Measurements from ENCODE around the gene TEDC2.
"Not testable (repeated sequence)": the region's sequence is repeated elsewhere in the genome, so short reads cannot be mapped to it uniquely, and the experiment has no call there.

Gene TEDC2

GRCh38 chr16:2438121-2438520 lies 21.8 kb upstream of the TEDC2 start:
- no peak for DNase-seq

GRCh38 chr16:2439598-2439997 lies 20.3 kb upstream of the TEDC2 start:
- DNase-seq, result no peak

GRCh38 chr16:2441143-2441804 lies 18.6 kb upstream of the TEDC2 start:
- not testable (repeated sequence) for DNase-seq

GRCh38 chr16:2443555-2443954 lies 16.4 kb upstream of the TEDC2 start:
- no peak for DNase-seq

- DNase-seq, result no peak
Measured at GRCh38 chr16:2447920-2448583, 11.9 kb upstream of the TEDC2 start.

GRCh38 chr16:2449118-2449517 lies 10.8 kb upstream of the TEDC2 start:
- DNase-seq, result no peak

- no peak for DNase-seq
Measured at GRCh38 chr16:2450535-2450934, 9.4 kb upstream of the TEDC2 start.

- DNase-seq, result no peak
Measured at GRCh38 chr16:2450975-2451381, 8.9 kb upstream of the TEDC2 start.

- DNase-seq, result no peak
Measured at GRCh38 chr16:2451851-2452320, 8.0 kb upstream of the TEDC2 start.

GRCh38 chr16:2452650-2453049 lies 7.3 kb upstream of the TEDC2 start:
- no peak for DNase-seq

- no peak for DNase-seq
Measured at GRCh38 chr16:2455081-2455845, 4.6 kb upstream of the TEDC2 start.

GRCh38 chr16:2456551-2457153 lies 3.3 kb upstream of the TEDC2 start:
- DNase-seq, result no peak

GRCh38 chr16:2457267-2457666 lies 2.6 kb upstream of the TEDC2 start:
- DNase-seq, result no peak

GRCh38 chr16:2457946-2458345 lies 2.0 kb upstream of the TEDC2 start:
- DNase-seq, result no peak

GRCh38 chr16:2458887-2459646 lies 842 bp upstream of the TEDC2 start:
- no peak for DNase-seq

- no peak for DNase-seq
Measured at GRCh38 chr16:2460391-2460713, 443 bp downstream of the TEDC2 start.

GRCh38 chr16:2460916-2461315 lies 1.0 kb downstream of the TEDC2 start:
- no peak for DNase-seq

- no peak for DNase-seq
Measured at GRCh38 chr16:2462031-2462866, 2.3 kb downstream of the TEDC2 start.

GRCh38 chr16:2464333-2464732 lies 4.4 kb downstream of the TEDC2 start:
- DNase-seq, result no peak

GRCh38 chr16:2465653-2466415 lies 5.9 kb downstream of the TEDC2 start:
- DNase-seq, result no peak
